HG02840 (cell line): Measurements from ENCODE around the gene C1QTNF6.

Experiments
- ATAC-seq: cut with Tn5 transposase; IDR thresholded peaks from one replicate; pipeline ENCODE4 v1.9.1; 2021; ENCODE audit warnings: mild to moderate bottlenecking, moderate library complexity, moderate number of reproducible peaks; ENCODE audit not compliant: unreplicated experiment, low FRiP score

C1QTNF6 gene

DNA sequence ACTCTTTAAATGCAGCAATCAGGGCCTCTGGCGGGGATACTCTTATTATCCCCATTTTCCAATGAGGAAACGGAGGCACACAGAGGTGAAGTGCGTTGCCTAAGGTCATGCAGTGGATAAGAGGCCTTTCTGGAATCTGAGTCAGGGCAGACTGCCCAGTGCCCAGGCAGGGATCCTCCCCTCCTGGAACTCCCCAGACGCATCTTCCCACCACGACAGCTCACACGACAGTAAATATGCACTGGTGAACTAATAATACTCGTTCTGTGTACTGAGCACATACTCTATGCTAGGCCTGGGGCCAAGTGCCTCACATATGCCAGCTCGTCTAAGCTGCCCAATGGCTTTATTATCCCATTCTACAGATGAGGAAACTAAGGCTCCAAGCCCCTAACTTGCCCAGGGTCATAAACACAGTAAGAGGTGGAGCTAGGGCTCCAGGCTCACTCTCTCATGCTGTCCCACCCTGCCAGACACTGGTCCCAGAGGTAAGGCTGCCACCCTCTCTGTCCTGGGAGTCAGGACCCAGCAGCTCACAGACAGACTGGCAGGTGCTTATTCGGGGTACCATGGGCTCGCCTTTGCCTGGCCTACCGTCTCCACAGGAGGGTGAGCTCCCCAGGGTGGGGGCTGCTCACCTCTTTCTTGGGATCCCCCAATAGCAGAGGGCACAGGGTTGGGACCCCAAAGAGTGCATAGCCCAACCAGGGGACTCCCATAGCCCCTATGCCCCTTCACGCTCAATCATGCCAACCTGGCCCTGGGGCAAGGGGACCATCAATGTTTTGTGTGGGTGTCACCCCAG is 40.7 kb downstream of the C1QTNF6 start:
- ATAC-seq: no peak

DNA sequence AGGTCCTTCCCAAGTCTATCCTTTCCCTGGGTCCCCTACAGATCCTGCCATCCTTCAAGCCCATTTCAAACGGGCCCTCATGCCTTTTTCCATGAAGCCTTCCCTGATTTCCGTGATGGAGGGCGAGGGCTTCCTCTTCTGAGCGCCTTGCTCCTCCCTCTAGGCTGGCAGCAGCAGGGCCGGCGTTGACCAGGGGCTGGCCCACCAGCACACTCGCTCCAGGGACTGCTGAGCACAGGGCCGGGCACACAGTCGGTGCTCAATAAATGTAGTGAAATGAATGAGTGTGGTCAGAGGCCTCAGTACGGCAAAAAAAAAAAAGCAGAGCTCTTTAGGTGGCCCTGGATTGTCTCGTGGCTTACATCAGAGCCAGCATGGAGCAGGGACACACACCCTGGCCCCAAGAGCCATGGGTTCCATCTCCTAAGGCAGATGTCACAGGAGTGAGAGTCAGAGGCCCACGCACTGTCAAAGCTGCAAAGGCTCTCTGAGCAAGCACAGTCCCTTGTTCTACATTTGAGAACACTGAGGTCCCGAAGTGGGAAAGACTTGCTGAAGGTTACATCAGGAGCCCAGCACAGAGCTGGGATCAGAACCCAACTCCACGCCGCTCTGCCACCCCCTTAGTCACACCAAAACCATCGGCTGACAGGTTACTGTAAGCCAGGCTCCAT is 41.4 kb downstream of the C1QTNF6 start:
- ATAC-seq: no peak

DNA sequence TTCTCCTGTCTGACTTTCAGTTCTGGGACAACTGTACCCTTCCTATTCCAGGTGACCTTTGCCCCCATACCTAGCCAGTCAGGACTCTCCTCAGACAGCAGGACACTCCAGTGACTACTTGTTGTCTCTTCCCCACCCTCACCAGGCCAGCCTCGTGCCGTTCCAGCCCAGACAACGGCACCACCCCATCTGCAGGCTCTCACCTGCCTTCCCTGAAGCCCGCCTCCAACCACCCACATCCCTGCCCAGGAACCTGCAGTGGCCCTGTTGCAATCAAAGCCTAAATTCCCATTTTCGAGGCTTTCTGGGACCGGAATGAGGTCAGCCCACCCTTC is 42.0 kb downstream of the C1QTNF6 start:
- no peak for ATAC-seq

DNA sequence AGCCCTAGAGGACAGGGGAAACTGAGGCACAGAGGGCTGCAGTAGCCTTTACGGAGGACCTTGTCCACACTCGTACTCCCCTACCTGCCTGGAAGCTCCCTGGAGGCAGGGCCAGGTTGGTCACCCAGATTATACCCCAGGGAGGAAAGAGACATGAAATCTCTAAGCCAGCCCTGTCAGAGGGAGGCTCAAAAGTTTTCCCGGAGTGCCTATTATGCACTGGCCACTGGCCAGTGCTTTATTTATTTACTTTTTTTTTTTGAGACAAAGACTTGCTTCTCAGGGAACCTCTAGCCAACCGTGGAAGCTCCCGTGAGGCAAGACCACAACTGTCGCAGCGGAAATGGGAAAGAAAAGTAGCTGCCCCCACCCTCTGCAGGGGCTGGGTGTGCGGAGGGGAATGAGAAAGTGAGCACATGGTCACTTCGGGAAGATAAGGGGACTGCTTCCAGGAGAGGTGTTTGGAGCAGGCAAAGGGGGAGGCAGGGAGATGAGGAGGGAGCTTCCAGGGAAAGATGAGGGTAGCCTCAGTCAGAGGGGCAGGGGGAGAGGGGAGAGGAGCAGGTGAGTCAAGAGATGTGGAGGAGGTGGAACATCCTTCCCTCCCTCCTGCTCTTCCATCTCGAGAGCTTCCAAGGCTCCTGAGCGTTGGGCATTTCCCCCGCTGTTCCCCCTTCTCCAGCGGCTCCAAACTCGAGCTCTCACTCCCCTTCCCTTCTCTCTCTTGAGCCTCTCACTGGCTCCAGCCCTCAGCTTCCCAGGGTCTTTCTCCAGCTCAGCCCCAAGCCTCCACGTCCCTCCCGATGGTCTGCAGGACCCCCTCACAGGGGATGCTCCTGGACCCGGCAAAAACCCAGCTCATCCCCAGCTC is 42.6 kb downstream of the C1QTNF6 start:
- no peak for ATAC-seq

DNA sequence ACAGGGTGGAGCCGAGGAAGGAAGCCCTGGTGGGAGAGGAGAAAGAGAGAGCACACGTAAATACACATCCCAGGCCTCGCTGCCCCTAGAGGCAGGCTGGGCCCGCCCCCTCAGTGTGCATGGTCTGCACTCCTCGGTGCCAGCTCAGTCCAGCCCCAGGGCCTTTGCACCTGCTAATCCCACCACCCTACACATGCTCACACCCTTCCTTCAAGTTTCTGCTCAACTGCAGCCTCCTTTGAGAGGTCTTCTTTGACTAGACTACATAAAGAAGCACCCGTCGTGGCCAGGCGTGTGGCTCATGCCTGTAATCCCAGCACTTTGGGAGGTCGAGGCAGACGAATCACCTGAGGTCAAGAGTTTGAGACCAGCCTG is 43.9 kb downstream of the C1QTNF6 start:
- no peak for ATAC-seq

DNA sequence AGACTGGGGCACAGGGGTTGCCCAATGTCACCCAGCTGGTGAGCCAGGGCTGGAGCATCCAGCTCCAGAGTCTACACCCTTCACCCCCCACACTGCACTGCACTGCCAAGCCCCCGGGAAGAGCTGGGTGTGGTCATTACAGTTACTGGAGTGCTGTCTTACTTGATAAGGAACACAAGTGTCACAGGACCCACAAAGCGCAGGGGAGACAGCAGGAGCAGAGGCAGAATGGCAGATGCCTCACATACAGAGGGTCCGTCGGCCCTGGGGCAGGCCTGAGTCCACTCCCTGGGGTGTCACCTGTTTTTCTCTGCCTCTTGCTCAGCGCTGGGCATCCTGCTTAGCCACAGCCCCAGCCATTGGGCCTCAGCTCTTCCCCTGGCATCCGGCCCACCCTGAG is 46.1 kb downstream of the C1QTNF6 start:
- no peak for ATAC-seq

DNA sequence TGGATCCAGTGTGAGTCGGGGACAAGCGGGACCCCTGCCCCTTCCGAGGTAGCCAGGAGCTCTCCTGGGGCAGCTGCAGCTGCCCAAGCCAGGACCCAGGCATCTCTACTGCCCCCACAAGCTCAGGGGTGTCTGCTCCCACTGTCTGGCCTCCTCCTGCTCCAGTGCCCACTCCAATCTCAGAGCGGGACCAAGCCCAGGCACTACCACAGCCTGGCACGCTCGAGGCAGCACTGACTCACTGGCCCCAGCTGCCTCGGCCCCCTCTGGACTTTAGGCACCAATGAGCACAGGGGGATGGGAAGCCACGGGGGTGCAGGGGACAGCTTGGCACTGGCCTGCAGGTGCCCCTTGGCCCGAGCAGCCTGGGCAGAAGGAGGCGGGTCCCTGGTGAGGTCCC is 46.6 kb downstream of the C1QTNF6 start:
- ATAC-seq: no peak

DNA sequence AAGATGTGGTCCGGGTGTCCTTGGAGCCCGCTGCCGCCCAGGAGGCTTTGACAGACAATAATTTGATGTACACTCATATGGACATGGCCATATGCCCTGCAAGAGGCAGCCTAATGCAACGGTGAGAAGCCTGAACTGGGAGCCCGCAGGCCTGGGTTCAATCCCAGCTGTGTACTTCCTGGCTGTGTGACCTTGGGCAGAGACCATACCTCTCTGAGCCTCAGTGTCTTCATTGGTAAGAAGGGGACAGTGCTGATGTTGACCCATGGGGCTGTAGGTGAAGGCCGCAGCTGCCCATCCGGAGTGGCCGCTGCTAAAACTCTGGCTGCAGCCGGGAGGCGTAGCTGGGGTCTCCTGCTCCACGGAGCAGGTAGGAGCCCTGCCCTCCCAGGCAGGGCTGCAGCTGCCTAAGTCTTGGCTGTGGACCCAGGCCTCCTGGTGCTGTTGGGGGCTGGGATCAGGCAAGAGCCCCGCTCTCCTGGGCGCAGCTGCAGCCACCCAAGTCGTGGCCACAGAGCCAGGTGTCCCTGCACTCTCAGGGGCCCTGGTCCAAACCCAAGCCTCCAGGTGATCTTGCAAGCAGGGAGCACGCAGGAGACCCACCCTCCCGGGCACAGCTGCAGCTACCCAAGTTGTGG is 47.2 kb downstream of the C1QTNF6 start:
- no peak for ATAC-seq

DNA sequence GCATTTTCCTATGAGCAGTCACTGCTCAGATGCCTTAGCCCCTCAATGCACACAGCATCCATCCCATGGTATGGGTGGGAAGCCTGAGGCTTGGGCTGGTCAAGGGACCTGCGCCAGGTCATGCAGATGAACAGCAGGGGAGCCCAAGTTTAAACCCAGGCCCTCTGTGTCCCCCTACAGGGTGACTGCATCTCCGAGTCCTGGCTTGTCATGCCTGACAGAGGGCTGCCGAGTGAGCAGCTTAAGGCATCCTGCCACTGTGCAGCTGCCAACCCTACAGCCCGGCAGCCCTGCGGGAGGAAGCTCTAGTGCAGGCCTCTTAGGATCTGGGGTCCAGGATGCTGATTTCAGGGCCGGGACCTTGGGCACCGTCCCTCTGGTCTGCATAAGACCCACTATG is 48.3 kb downstream of the C1QTNF6 start:
- ATAC-seq: no peak

DNA sequence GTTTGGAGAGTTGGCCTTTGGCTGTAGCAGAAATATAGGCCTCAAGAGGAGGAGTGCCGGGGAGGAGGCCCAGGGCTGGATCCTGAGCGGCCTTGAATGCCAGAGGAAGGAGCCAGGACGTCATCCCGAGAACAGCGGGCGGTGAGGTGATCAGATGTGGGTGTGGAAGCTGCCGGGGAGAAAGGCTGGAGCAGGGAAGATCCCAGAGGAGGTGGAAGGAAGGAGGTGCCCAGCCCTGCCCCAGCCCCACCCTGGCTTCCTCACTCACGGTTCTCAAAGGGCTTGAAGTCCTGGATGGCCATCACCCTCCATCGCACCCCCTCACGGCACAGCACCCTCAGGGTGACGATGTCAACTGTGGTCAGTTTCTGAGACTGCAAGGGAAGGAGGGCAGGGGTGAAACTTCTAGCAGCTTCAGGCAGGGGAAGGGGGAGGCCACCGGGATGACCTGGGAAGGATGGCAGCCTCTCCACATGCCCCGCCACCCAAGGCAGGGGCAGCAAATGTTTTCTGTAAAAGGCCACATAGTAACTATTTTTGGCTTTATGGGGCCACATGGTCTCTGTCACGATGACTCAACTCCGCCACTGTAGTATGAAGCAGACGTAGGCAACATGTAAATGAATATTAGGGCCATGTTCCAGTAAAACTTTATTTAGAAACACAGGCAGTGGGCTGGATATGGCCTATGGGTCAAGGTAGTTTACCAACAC is 49.0 kb downstream of the C1QTNF6 start:
- ATAC-seq: no peak

DNA sequence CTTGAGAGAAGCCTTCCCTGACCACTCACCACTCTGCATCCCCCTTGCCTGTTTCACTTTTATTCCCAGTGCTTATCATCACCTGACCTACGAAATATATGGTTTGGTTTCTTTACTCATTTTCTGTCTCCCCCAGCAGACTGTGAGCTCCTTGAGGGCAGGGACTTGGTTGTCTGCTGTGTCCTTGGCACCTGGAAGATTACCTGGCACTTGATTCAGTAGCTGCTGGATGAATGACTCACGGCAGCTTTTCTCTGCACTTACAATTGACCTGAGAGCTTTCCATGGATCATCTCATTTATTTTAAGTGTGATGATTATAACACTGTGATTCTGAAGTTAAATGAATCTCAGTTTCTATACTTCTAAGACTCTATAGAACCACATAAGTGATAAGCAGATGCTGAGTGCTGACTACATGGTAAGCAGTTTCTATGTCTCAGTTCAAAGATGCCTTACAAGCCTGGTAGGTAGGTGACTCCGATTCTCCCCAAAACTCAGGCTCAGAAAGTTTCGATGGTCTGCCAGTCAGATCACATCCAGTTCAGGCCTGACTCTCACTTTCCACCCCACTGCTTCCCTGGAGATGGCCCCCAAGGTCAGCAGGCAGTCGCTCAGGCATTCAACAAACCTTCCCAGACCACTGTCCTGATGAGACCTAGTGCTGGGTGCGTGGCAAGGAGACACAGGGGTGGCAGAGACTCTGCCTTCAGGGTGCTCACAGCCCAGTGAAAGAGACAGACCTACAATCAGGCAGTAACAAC is 50.0 kb downstream of the C1QTNF6 start:
- no peak for ATAC-seq

DNA sequence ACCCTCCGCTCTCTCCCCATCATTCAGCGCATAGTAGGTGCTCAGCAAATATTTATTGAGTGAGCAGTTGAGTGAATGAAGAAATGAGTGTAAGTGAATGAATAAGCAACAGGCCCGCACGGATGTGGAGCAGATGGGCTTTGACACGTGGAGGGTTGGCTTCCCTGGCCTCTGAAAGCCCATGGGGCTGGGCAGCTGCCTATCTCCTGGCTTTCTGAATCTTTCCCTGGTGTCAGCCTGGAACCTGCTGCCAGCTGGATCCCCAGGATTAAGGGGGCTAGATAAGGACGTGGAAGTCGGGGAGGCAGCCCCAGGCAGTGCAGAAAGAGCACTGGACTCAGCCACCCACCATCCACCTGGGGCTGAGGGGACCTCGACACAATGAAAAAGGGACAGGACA is 50.9 kb downstream of the C1QTNF6 start:
- no peak for ATAC-seq

DNA sequence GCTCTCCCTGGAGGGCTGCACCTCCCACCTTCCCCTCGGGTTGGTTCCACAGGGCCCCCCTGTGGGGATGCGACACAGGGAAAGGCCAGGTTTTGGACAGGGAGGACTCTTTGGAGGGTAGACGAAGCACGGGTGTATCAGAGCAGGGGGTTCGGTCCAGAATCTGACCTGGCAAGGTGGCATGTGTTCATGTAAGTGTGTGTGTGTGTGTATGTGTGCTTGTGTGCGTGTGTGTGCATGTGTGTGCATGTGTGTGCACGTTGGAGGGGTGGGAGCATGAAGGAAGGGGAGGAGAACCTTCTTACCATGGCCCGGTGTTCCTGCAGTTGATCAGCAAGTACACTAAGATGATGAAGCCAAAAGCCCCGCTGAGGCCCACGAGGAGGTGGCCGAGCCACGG is 53.0 kb downstream of the C1QTNF6 start:
- no peak for ATAC-seq

DNA sequence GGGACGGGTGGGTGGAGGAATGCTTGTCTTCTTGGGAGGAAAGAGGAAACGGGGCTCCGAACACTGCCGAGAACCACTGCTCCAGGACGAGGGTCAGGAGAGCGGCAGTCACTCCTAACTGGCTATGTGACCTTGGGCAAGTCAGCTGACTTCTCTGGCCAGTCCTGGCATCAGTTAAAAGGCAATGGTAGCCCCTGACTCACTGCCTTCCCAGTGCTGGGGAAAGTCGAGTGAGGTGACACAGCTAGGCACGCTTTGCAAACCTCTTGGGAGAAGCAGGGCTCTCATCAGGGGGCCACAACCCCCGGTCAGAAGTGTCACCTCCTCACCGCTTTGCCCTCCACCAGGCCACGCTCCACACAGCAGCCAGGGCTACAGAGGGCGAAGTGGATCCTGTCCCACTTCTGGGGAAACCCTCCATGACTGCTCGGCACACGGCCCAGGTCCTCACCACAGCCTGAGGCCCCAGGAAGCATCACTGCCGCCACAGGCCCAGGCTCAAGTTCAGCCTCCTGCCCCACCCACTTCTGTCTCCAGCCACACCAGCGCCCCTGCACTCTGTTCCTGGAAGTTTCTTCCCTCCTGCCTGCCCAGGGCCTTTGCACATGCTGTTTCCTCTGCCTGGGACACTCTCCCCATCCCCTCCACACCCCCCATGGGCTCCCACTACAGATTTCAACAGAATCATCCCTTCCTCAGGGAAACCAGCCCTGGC is 54.6 kb downstream of the C1QTNF6 start:
- no peak for ATAC-seq

DNA sequence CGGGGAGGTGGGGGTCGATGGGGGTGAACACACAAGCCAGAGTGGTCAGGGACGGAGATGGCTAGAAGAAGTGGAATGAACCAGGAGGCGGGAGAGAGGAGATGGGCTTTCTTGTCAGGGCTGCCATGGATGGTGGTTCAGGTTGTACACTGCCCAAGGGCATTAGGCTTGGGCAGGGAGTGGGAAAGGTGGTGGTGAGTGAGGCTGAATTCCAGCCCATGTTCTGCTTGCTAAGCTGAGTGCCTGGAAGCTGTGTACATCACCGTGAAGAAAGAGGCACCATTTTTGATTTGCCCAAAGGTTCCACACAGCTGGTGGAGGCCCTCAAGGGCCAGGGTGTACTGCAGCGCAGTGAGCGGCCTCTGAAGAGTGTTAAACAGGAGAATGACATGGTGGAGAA is 55.3 kb downstream of the C1QTNF6 start:
- no peak for ATAC-seq
